Choroid plexus epithelial cell (primary cell): ENCODE results near the gene ANKK1.
A peak's percentile ranks its signal among the peaks of the same experiment; 100 is the strongest.

Source experiments
- DNase-seq: peaks from one replicate; pipeline ENCODE4 v3.0.0-alpha.2; 2010; ENCODE audit warnings: low read depth
- H3K4me3 ChIP-seq: 2 replicates; pipeline ENCODE4 v1.5.1; 2011; ENCODE audit warnings: low read depth, mild to moderate bottlenecking, control low read depth, low read length, moderate library complexity
- TF ChIP-seq, protein P1 (sequence below): conservative IDR thresholded peaks from 2 replicates; pipeline ENCODE4 v1.5.1; 2011; ENCODE audit warnings: low read depth, mild to moderate bottlenecking, control low read depth, inconsistent platforms, low read length, moderate library complexity

ANKK1 gene

DNA sequence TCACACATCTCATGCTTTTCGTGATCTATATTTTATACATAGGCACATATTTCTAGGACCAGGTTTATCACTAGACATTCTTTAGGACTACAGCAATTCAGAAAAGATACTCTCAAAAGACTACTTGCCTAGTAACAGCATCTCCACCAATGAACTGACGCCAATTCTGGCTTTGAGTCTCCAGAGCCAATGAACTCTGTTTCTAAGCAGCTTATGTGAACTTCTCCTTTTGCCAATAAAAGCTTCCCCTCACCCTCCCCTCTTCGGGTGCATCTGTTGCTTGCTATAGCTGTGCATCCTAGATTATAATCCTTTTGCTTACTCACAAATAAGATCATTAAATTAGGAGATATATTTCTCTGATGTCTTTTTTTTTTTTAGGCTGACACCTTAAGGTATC lies 11.4 kb upstream of the ANKK1 start:
- no peak overlapping the region for H3K4me3 ChIP-seq
- peak; percentile 71 for DNase-seq
- TF ChIP-seq, protein P1, sequence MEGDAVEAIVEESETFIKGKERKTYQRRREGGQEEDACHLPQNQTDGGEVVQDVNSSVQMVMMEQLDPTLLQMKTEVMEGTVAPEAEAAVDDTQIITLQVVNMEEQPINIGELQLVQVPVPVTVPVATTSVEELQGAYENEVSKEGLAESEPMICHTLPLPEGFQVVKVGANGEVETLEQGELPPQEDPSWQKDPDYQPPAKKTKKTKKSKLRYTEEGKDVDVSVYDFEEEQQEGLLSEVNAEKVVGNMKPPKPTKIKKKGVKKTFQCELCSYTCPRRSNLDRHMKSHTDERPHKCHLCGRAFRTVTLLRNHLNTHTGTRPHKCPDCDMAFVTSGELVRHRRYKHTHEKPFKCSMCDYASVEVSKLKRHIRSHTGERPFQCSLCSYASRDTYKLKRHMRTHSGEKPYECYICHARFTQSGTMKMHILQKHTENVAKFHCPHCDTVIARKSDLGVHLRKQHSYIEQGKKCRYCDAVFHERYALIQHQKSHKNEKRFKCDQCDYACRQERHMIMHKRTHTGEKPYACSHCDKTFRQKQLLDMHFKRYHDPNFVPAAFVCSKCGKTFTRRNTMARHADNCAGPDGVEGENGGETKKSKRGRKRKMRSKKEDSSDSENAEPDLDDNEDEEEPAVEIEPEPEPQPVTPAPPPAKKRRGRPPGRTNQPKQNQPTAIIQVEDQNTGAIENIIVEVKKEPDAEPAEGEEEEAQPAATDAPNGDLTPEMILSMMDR, result no peak

DNA sequence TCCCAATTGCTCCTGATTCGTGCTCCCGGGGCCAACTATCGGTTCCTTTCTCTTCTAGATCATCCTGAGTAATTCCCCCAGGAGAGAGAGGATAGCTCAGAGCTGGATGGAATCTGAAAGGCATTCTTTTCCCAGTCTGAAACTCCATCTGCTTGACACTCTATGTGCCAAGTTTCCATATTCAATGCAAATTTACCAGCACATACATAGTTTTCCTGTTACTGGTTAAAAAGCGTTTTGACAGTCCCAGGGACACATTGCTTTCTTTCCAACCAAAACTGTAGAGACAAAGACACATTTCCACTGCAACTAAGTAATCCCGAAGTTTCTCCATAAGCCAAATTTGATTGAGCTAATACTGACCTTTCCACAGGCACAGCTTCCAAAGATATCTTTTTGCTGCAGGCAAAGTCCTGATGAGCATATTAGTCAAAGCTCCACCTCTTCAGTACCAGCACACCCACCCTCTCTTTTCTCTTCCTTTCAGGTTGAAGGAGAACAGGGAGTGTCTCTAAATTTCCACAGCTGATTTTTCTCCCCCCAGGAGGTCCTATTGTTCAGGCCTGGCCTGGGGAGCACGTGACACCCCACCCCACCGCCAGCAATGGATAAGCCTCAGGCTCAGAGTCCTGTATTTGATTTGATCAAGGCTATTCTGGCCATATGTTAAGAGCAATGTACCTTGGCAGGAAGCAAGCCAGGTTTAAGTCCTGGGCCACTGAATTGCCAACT lies 9.7 kb upstream of the ANKK1 start:
- no peak for DNase-seq
- TF ChIP-seq, protein P1, result no peak
- H3K4me3 ChIP-seq, result no peak overlapping the region

DNA sequence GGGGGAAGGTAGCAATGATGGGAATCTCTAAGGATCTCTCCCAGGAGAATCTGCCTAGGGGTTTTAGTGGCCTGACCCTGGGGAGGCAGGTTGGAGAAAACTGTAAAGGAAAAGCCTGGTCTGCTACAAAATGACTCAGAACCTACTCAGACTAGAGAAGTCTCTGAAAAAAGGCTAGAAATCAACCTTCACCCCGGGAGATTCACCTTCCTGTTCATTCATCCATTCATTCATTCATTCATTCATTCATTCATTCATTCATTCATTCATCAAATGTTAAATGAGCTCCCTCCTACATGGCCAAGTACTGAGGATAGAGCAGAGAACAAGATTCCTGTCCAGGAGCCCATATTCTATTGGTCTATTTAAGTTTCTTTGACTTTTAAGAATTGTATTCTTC lies 8.9 kb upstream of the ANKK1 start:
- TF ChIP-seq, protein P1, result no peak
- no peak for DNase-seq
- H3K4me3 ChIP-seq, result no peak overlapping the region

DNA sequence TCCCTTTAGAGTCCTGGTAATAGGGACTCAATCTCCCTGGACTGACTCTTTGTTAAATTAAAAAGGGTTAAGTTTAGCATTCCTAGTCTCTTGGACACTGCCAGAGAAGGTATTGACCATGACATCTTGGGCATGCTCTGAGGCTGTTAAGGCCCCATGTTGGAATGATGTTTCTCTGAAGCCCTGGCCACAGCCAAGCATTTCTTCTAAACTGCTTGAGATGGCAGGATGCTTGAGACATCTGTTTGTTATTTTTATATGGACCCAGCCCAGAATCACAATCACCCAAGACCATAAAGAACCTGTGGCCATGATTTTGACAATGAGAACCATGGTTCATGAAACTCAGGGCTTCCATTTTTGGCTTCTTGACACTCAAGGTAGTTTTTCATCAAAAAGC lies 5.5 kb upstream of the ANKK1 start:
- H3K4me3 ChIP-seq, result no peak overlapping the region
- DNase-seq, result no peak

DNA sequence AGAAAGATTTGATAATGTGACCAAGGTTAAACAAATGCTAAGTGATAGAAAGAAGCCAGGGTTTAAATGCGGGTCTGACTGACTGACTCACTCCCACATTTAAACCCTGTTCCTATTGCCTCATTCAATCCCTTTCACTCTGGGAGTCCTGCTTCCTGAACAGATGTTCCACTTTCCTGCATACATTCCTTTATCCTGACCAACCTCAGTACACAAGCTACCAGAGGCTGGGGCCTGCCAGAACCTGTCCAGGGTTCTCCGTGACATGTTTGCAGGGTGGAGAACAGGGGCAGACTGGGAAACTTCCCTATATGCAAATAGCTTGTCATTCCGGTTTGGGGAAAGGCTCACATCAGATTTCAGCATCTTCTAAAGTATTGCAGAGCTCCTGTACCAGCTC lies 3.0 kb upstream of the ANKK1 start:
- peak; percentile 89 for DNase-seq
- H3K4me3 ChIP-seq, result no peak overlapping the region
- TF ChIP-seq, protein P1, result no peak

More for the DNA sequence above, 5.5 kb upstream of the ANKK1 start:
- TF ChIP-seq, protein P1, result no peak

DNA sequence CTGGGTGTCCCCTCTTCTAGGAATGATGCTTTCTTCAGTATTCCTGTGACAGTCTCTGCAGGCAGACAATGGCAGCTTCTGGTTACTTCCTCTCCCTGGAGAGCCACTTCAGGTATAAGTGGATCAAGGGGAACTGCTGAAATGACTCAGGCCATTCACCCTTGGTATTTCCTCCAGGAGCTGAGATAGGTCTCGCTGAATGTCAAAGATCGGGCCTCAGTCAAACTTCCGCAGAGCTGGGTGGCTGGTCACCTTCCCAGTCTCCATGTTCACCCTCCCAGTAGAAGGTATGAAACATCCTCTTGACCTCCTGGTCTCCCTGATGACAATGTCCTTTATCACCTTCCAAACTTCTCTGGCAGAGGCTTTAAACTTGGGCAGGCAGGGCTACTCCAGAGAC lies 1.8 kb upstream of the ANKK1 start:
- no peak overlapping the region for H3K4me3 ChIP-seq
- no peak for DNase-seq
- TF ChIP-seq, protein P1, result no peak

DNA sequence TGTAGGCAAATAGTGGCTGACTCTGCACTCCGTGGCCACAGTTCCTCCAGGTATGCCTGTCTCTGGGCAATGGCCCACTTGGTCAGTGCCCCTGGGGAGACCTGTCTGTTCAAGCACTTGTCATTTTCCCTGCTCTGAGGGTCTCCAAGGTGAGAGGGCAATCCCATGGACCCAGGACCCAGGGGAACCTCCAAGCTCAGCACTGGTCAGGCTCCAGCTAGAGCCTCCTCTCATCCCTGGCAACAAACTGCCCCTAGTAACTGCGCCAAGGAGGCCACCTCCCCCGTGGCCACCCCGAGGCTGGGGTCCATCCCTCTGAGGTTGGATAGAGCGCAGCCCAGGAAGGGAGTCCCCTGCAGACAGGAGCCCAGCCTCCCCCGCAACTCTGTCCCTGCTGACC lies 713 bp upstream of the ANKK1 start:
- DNase-seq, result no peak
- TF ChIP-seq, protein P1, result no peak
- no peak overlapping the region for H3K4me3 ChIP-seq
